GM18858 (cell line): Measurements from ENCODE around the gene STUM.

Experiments
- ATAC-seq: cut with Tn5 transposase; IDR thresholded peaks from one replicate; pipeline ENCODE4 v1.9.1; 2021; ENCODE audit not compliant: unreplicated experiment

Gene STUM

DNA sequence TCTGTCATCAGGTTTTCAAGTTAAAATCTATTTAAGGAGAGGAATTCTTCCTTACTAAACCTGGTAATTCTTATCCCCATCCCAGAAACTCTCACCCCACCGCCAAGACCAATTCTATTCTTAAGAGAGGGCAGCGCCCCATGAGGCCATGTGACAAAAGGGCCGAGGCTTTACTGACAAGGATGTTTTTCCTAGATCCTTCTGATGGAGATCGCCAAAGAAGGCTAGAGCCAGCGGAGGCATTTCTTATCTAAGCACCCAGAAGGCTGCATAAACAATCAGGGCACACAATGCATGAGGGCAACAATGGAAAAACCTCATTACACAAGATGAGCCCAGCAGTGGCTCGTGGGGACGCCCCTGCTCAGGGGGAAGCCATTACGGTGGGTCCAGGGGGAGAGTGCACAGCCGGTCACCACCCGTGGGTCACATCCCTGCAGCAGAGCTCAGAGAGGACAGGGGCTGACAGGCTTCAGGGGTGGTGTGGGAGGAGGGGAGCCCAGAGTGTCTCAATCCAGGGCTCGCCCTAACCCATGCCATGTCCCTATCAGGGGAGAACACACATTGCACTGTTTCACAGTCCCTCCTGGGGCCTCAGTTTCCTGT, 101.8 kb downstream of the STUM start:
- no peak for ATAC-seq

DNA sequence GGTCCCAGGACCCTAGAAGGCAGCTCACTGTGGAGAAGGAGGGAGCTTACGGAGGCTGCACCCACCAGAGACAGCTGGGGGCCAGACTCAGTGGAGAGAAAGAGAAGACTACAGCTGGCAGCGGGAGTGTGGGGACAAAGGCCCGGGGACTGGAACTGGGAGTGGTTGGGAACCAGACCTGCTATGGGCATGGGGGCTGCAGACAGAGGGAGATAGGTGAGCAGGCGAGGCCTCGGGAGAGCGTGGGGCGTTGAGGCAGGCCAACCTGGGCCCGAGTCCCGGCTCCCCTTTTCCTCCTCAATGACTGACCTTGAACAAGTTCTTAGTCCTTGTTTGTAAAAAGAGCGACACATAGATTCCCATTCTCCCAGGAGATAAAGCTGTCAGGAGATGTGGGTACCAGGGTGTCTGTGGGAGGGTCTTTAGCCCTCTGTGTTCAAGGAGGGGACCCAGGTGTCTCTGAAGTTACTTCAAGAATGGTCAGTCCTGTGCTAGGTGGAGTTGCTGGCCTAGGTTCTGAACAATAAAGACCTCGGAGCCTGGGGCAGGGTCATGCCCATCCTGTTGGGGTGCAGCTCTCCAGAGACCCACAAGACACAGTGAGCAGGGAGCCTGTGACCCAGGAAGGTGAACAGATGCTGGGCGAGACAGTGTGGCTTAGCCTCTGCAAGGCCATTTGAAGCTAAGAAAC, 102.6 kb downstream of the STUM start:
- ATAC-seq: no peak

DNA sequence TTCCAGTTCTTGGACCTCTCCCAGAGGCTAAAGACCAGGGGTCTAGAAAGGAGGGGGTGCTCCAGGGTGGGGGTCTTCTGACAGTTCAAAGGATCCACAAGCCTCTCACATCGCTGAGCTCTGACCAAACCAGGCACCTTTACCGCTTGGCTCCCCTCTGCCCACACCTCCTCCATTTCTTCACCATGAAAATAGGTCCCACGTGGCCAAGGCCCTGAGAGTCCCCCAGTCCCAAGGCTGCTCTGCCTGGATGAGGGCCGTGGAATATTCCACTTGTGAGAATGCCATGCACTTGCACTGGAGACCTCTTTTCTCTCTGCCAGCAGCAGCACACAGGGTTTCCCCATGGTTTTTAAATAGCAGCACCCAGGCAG, 103.2 kb downstream of the STUM start:
- no peak for ATAC-seq

DNA sequence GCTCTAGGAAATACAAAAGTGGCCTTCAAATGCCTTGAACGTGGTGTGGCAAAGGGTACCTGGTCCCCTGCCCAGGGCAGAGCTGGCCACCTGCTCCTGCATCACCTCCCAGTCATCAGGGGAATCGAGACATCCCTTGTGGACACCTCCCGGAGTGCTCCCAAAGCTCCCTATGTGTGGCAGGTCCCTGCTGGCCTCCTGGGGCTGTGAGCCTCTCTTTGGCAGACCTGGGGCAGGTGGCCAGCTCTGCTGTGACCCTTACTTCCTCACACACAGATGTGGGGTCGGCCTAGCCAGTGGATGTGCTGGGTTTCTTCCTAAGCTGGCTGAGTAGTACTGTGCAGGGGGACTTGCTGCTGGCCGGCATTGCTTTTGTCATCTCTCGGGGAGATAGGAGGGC, 104.0 kb downstream of the STUM start:
- ATAC-seq: no peak

DNA sequence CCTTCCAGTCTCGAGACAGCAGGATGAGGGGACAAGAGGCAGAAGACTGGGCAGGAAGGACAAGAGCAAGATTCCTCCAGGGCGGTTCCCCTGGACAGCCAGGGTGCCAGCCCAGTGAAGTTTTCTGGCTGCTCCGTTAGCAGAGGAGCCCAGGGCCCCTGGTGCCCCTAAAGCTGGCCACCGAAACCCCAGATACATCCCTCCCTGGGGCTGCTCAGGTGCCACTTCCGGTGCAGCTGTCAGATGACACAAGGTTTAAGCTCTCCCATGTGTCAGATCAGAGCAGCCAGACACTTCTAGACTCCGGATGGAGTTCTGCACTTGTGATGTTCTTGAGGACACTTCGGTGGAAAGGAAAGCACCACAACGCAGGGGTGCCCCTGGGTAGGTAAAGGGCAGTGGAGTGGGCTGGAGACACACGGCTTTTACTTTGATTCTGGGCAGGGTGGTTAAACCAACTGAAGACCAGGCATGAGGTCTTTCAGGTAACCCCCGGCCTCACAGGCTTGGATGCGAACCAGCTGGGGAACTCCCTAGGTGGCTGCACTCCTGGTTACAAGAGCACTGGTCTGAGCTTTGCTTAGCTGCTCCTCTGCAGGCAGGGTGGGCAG, 104.9 kb downstream of the STUM start:
- ATAC-seq: peak; percentile 67

DNA sequence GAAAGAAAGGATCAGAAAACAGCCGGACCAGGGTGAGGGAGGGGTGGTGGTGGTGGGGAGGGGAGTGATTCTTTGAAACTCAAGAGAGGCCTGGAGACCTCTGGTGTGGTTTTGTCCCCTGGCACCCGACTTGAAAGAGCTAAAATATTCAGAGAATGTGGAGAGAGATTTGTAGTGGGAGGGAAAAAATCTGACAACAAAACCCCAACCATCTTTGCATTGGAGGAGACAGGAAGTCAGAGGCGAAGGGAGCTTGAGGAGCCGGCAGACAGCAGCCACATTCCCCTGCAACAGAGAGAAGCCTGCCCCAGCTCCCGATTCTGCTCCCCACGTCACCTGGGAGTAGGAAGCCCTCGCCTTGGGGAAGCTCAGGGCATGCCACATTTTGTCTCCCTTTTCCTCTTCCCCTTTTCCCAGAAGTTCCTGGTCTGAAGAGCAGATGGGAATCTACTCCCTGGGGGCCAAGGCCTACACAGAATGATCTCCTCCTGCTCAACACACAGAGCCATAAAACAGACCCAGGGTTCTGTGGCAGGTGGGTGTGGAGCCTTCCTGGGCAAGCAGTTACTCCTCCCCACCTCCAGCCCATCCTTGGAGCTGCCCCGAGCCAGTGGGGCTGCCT, 105.6 kb downstream of the STUM start:
- ATAC-seq: no peak

DNA sequence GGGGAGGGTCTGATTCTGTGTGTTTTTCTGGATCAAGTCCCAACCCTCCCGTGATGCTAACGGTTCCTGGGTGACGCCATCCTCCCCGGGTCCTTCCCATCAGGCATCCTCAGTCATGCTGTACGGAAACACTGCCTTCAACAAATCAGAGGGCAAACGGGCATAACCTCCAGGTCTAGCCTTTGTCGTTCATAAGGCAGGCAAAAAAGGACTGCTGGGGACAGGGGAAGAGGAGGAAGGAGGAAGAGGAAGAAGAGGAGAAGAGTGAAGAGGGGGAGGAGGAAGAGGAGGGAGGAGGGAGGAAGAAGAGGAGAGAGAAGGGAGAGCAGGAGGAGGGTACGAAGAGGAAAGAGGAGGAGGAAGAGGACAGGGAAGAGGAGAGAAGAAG, 106.1 kb downstream of the STUM start:
- no peak for ATAC-seq

DNA sequence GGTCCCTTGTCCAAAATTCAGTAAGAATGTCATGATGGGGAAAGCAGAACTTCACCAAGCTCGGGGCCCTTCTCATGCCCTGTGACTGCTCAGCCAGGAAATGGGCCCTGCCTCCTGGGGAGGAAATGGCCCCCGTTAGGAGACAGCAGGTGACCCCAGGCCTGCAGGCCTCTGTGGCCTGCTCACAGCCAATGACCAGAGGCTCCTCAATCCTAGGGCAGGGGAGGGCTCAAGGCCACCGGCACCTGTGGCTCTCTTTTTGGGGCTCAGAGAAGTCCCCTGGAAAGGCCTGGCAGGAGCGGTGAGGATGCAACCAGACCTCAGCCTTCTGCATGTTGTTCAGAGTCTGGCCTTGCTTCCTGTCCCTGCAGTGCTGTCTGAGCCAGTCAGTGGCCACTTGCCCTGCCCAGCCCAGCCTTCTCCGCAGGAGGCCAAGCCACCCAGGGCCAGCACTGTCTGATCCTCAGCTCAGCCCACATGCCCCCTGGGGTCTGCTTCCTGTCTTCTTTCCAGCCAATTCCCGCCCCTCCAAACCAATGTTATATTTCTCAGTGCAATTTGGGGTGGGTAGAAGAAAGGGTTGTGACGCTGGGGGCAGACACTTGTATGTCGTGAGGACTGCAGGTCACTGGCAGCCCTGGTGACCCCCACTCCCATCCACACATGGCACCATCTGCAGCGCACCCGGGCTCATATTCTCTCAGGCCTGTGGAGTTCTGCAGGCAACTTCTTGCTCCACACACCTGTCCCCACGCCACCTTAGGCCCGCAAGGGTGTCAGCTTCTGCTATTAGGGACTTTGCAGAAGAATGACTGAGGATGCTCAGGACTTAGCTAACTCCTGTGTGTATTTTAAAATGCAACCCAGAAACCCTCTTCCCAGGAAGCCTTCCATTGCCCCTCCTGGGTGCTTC, 106.9 kb downstream of the STUM start:
- ATAC-seq: no peak

DNA sequence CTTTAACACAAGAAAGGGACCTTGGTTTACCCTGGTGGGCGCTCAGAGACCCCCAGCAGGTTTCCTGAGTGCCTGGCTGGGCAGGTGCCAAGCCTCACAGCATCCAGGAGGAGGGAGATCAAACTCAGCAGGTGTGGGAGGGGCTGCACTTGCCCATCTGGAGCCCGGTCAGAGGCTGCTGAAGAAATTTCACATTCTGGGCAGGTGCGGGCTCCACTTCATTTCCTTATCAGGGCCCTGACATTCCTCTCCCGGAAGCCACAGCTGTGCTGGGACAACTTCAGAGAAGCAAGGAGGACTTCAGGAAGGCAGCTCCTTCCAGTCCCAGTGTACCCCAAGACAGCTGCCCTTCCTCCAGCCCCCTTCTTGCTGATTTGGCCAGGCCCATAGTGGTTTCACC, 107.6 kb downstream of the STUM start:
- no peak for ATAC-seq

DNA sequence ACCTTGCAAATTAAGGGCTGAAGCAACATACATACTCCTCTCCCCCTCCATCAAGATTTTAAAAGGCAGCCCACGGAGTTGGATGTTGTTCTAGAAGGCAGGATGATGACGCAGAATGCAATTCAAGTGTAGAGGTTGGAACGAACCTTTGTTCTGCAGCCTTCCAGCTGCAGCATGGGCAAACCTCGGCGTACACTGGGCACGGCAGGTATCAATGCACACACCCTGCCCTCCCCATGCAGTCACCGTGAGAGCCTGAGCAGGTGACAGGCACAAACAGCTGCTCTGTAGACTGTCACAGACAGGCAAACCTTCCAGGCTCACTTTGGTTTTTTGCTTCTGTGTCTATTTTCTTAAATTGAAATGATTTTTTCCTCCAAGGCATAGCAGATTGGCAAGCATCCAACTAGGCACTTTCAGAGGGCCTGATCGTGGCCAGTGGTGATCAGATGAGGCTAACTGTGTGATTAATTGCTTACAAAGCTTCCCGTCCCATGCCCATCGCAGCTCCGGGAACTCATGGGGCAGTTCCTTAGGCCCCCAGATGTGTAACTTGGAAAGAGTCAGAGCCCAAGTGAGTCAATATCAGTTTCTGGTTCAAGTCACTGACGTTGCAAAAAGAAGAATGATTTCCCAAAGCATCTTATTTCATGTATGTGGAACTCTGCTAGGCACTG, 108.2 kb downstream of the STUM start:
- no peak for ATAC-seq

DNA sequence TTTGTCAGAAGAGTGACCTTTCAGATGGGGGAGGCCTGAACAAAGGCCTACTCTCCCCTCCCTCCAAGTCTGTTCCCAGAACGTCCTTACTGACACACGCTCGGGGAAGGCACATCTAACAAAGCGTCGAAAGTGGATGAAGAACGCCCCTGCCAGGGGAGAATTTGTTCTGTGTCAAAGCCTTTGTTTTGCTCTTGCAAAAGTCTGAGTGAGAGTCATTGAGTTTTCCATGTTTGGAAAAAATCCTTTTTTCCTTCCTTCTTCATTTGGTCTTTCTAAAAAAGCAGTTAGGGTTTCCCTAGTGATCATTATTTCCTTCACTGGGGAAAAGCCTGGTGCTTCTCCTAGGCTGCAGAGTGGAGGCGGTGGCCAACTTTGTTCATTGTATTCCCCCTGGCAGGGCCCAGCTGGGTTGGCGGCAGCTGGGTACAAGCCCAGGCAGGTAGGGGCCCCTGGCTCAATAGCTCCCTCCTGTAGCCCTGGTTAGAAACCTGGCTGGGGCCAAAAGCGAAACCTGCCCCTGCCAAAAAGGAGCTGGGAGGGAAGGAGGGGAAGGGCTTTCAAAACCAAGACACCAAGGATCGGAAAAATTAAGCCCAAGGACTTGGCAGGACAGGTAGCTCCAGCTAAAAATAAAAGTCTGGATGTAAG, 109.5 kb downstream of the STUM start:
- no peak for ATAC-seq

DNA sequence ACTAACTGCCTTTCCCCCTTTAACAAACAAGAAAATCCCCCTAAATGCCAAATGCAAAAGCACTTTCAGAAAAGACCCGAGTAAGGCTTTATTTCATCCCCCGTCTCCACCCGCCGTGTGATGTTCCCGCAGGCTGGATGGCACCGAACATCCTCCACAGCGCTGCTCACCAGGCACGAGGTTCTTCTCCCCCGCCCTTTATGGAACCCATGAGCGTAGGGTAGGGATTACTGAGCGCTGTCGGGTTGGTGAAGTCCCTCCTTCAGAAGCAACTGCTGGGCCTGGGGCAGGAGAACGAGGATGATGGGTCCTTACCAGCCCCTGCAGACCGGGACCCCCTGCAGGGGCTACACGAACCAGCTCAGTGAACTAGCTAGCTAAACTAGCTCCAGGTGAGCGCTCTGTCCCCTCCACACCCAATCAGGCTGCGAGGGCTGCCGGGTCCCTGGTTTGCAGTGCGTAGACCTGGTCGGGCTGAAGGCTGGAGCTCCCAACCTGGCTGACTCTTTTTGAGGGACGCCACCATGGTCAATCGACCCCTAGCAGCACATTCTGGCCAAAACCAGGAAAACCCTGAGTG, 110.1 kb downstream of the STUM start:
- ATAC-seq: no peak
